Stimulated activated naive B cell treated with anti-CD40 and anti-IgM and Interleukin-4, amounts not matched to agents 10 μg/mL and 1 μg/mL and 100 μg/mL, for 72 hours (primary cell): Measurements from ENCODE around the gene UBE4A.
A peak's percentile ranks its signal among the peaks of the same experiment; 100 is the strongest.
"Not testable (repeated sequence)": the region's sequence is repeated elsewhere in the genome, so short reads cannot be mapped to it uniquely, and the experiment has no call there.

Source experiments
- ATAC-seq, 2 donors: fragments of 150-1000 bp; cut with Tn5 transposase; replicated peaks; 2 replicates each; pipeline ENCODE4 v1.10.0; 2021; ENCODE audit warnings: moderate library complexity in 1 of 2
- DNase-seq: peaks from one replicate; pipeline ENCODE4 v3.0.0; 2021
- H3K27ac Mint-ChIP-seq: one replicate; pipeline ENCODE4 v1.8.0; 2022; ENCODE audit warnings: mild to moderate bottlenecking, mixed read lengths
- H3K27me3 Mint-ChIP-seq, 2 donors: one replicate each; pipeline ENCODE4 v1.8.0; 2022; ENCODE audit warnings: mixed read lengths in 2 of 2
- H3K36me3 Mint-ChIP-seq, 2 donors: one replicate each; pipeline ENCODE4 v1.8.0; 2022; ENCODE audit warnings: mixed read lengths in 2 of 2, mild to moderate bottlenecking in 1 of 2
- H3K4me1 Mint-ChIP-seq, 2 donors: one replicate each; pipeline ENCODE4 v1.8.0; 2022; ENCODE audit warnings: mixed read lengths in 2 of 2, mild to moderate bottlenecking in 1 of 2
- H3K4me3 Mint-ChIP-seq, 2 donors: one replicate each; pipeline ENCODE4 v1.8.0; 2022; ENCODE audit warnings: mild to moderate bottlenecking in 2 of 2, mixed read lengths in 2 of 2, moderate library complexity in 1 of 2
- H3K9me3 Mint-ChIP-seq, 2 donors: one replicate each; pipeline ENCODE4 v1.8.0; 2022; ENCODE audit warnings: mixed read lengths in 2 of 2, mild to moderate bottlenecking in 1 of 2

The UBE4A gene

DNA sequence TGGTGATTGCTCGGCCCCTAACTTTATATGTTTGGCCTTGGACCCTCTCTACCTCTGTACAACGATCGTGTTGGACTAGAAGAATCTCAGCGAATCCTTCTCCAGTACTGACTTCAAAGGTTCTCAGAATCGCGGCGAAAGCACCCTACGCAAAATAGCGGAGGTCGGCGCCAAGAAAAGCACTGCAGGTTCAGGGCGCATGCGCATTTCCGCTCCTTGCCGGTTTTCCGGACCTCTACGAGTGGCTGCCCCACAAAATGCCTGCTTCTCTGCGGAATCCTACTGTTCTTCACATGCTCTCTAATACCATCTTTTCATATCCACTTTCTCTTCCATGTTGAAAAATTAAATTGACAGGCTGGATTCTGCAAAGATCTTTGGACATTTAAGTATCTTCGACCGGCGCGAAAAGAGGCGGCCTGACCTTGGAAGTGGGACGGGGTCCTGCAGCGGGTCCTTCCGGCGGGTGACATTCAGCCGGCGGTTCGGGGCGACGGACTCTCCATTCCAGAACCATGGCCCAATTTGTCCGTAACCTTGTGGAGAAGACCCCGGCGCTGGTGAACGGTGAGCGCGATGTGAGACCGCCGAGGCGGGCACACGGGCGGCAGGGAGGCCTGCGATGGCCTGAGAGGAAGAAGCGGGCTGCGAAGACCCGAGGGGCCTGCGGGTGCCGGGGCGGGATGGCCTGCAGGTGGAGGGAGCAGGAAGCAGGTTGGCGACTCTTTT lies 41.9 kb downstream of the UBE4A start, which contains the start of gene ATP5MG:
Gene ATP5MG (plus strand): TSS at position 456 of the 729 bp plus-strand sequence. CDS start 60 bp downstream, at position 516.
- H3K4me3 Mint-ChIP-seq, result peak within 1 kb of the TSS; percentile 95 to 97
- peak; percentile 77 to 84 for ATAC-seq
- H3K4me1 Mint-ChIP-seq, result peaks cover 24 to 50% of the 10 kb centered on the region in 2 donors
- peaks cover 9 to 36% of the 10 kb centered on the region in 2 donors for H3K36me3 Mint-ChIP-seq
- H3K27me3 Mint-ChIP-seq, result no peaks in the 10 kb centered on the region
- H3K9me3 Mint-ChIP-seq, result no peaks in the 10 kb centered on the region
- peak; percentile 88 for DNase-seq
- peak within 1 kb of the TSS; percentile 100 for H3K27ac Mint-ChIP-seq

DNA sequence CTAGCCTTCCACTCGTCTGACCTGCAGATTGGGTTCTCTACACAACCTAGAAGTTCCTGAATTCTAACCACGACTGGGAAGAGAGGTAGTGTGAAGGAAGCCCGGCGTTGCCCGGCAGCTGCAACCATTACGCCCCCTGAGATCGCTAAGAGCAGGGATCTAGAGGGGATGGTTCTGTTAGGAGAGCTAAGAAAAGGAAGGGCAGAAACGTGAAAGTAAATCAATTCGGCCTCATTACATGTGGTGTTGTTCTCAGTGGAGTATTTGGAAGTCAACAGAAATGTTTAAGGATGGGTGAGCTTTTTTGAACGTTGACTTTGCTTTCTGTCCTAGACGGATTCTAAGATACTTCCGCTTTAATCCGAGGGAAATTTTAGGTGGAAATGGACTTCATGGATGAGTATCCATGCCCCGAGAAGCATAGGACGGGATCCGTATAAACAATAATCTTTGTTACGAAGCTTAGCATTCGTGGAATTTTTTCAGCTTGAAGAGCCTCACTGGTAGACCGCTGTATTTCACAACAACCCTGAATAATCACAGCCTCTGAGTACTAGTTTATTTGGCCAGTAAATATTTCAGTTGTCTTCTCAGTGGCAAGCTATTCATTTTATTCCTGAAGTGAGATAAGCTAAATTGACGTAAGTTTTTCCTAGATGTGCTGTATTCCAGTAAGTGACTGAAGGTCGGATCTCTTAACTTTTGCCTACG lies 42.6 kb downstream of the UBE4A start:
- Mint-ChIP-seq H3K9me3 (no peaks in the 10 kb centered on the region), H3K4me3 (peak overlapping the region; percentile 95 to 97), H3K4me1 (peaks cover 24 to 57% of the 10 kb centered on the region in 2 donors), H3K27ac (peak overlapping the region; percentile 100), H3K36me3 (peaks cover 9 to 41% of the 10 kb centered on the region in 2 donors), H3K27me3 (no peaks in the 10 kb centered on the region)
- peak in 1 of 2 donors; percentile 38 for ATAC-seq
- DNase-seq, result no peak

DNA sequence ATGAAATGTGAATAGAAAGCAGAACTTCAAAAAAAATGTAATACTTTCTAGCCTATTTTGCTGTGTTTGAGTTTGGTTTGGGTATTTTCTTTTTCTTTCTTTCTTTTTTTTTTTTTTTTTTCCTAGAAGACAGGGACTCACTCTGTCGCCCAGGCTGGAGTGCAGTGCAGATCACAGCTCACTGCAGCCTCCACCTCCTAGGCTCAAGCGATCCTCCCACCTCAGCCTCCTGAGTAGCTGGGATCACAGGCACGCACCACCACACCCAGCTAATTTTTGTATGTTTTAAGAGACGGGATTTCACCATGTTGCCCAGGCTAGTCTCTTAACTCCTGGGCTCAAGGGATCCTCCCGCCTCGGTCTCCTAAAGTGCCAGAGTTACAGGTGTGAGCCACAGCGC lies 43.2 kb downstream of the UBE4A start:
- not testable (repeated sequence) for H3K27me3 Mint-ChIP-seq, ATAC-seq, DNase-seq, H3K9me3 Mint-ChIP-seq
- Mint-ChIP-seq H3K27ac (peak overlapping the region; percentile 62), H3K36me3 (peaks cover 9 to 43% of the 10 kb centered on the region in 2 donors), H3K4me3 (peak overlapping the region; percentile 95 to 97), H3K4me1 (peaks cover 24 to 57% of the 10 kb centered on the region in 2 donors)

DNA sequence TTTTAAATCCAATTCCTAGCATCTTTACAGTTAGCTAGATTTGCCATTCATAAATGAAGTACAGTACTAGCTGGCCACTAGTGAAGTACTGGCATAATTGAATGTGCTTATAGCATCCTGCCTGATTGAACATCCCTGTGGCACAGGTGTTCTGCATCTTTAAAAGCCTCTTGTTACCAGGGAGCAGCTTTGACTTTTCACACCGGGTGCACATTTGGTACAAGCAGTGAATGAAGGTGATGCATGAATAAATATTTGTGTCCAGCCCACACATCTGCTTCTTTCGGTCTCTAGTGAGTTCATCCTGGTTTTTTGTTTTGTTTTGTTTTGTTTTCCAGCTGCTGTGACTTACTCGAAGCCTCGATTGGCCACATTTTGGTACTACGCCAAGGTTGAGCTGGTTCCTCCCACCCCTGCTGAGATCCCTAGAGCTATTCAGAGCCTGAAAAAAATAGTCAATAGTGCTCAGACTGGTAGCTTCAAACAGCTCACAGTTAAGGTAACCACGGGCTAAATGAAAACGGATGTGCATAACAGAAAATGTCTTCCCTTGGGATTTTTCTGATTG lies 47.3 kb downstream of the UBE4A start:
- H3K27me3 Mint-ChIP-seq, result no peaks in the 10 kb centered on the region
- H3K36me3 Mint-ChIP-seq, result peaks cover 17 to 55% of the 10 kb centered on the region in 2 donors
- H3K9me3 Mint-ChIP-seq, result no peaks in the 10 kb centered on the region
- peaks cover 16 to 69% of the 10 kb centered on the region in 2 donors for H3K4me1 Mint-ChIP-seq
- H3K27ac Mint-ChIP-seq, result peak overlapping the region; percentile 34
- no peak for ATAC-seq
- no peak for DNase-seq
- H3K4me3 Mint-ChIP-seq, result no peak overlapping the region

DNA sequence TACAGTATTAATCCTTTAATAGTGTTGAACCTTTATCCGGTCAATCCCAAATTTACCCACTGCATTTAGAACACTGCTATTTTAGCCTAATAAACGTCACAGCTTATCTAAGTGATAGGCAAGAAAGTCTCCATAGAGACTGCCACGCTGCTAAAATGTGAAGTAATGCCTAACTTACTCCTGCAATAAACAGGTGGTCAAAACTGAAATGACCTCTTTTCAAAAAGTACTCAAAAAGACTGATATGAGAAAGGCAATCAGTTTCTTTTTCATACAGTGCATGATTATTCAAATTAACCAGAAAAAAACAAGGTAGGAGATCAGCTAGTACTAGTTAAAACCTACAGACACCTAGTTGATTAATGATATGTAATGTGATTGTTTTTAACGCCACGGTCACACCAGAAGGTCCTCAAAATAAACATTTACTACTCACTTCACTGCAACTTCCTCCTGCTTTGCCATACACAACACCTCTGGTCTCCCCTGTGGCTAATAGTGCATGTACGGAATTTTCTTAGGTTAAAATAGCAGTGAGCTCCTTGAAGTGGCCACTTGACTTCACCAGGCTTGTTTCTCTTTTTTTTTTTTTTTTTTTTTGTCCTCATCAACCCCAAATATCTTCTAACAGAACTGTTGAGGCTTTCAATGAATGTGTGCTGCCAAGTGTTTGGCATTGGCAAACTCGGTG lies 50.8 kb downstream of the UBE4A start:
- ATAC-seq (no peak), DNase-seq (no peak)
- Mint-ChIP-seq H3K4me1 (peaks cover 8 to 44% of the 10 kb centered on the region in 2 donors), H3K36me3 (peaks cover 13 to 40% of the 10 kb centered on the region in 2 donors), H3K27me3 (no peaks in the 10 kb centered on the region), H3K4me3 (no peak overlapping the region), H3K9me3 (no peaks in the 10 kb centered on the region), H3K27ac (peak overlapping the region; percentile 48)

DNA sequence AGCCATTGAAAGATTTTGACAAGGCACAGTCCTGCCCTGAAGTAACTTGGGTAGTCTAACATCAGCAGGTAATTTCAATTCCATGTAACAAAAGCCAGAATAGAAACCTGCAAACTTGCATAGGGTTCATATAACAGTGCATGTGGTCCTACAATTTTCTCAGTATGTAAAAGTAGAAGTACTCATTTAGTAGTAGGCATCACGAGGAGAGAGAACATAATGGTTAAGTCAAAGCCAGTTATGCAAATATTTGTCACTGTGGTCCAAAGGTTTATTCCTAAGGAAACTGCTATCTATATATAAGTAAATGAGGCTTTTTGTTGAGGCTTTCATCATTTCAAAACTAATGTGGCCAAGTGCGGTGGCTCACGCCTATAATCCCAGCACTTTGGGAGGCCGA lies 52.1 kb downstream of the UBE4A start:
- peaks cover 9 to 35% of the 10 kb centered on the region in 2 donors for H3K36me3 Mint-ChIP-seq
- no peak overlapping the region for H3K27ac Mint-ChIP-seq
- DNase-seq, result no peak
- no peaks in the 10 kb centered on the region for H3K27me3 Mint-ChIP-seq
- H3K4me1 Mint-ChIP-seq, result peaks cover 8 to 32% of the 10 kb centered on the region in 2 donors
- H3K9me3 Mint-ChIP-seq, result no peaks in the 10 kb centered on the region
- no peak for ATAC-seq
- no peak overlapping the region for H3K4me3 Mint-ChIP-seq

DNA sequence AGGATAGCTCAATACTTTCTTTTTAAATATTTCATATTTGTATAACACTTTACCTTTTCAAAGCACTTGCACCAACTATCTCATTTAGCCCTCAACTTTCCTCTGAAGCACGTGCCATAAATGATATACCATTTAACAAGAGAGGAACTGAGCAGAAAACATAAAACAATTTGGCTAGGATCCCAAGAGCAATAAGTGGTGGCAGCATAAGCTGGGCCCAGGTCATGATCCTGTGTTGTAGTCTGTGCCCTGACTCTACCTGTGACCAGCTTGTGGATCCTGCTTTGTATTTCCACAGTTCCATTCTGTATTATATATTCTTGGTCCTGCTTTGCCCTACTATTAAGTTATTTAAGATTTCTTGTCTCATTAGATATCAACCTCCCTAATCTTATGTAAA lies 53.5 kb downstream of the UBE4A start:
- H3K36me3 Mint-ChIP-seq, result peaks cover 9 to 32% of the 10 kb centered on the region in 2 donors
- H3K27me3 Mint-ChIP-seq, result no peaks in the 10 kb centered on the region
- DNase-seq (no peak), ATAC-seq (no peak)
- H3K27ac Mint-ChIP-seq, result no peak overlapping the region
- peaks cover 8 to 27% of the 10 kb centered on the region in 2 donors for H3K4me1 Mint-ChIP-seq
- no peaks in the 10 kb centered on the region for H3K9me3 Mint-ChIP-seq
- H3K4me3 Mint-ChIP-seq, result no peak overlapping the region

DNA sequence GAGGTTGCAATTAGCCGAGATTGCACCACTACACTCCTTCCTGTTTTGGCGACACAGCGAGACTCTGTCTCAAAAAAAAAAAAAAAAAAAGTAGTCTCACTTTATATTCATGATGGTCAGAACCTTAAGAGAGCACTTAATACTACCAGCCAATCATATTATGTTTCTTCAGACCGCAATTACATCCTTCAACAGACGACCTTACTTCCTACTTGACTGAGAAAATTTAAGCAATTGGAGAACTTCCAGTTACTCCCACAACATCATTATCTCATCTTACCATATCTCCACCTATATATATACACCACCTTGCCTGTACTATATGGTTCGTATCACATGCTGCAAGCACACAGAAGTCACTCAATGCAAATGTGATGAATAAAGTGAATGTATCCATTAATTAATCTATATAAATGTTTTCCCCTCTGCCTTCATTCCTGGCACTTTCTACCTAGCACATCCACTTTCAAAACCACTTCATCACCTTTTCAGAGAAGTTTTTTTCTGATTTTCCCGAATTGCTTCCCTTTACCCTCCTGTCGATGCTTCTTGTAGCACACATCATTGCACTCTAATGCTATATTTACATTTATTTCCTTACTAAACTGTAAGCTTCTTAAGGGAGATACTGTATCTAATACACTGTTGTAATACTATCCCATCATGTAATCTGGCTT lies 55.8 kb downstream of the UBE4A start:
- no peak for DNase-seq
- Mint-ChIP-seq H3K4me1 (peaks cover 7 to 13% of the 10 kb centered on the region in 2 donors), H3K36me3 (peaks cover 6 to 17% of the 10 kb centered on the region in 2 donors), H3K27me3 (no peaks in the 10 kb centered on the region), H3K9me3 (no peaks in the 10 kb centered on the region), H3K4me3 (no peak overlapping the region), H3K27ac (no peak overlapping the region)
- ATAC-seq, result no peak

DNA sequence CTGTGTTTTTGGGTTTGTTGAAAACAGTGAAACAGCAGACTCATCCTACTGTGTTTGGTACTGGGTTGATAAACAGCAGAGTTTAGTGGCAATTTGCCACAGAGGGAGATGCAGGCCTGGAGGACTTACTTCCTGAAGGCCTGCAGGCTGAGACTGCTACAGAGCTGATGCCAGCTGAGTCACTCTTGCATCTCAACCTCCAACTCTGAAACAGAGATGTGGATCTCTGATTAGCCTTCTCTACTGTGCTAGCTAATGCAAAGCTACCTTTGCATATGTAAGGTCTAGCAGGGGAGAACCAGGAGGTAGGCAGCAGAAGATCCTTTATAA lies 56.3 kb downstream of the UBE4A start:
- Mint-ChIP-seq H3K4me3 (no peak overlapping the region), H3K36me3 (peaks cover under 1 to 12% of the 10 kb centered on the region in 2 donors), H3K27me3 (no peaks in the 10 kb centered on the region), H3K27ac (no peak overlapping the region), H3K9me3 (no peaks in the 10 kb centered on the region), H3K4me1 (peaks cover 2 to 8% of the 10 kb centered on the region in 2 donors)
- ATAC-seq (no peak), DNase-seq (no peak)

DNA sequence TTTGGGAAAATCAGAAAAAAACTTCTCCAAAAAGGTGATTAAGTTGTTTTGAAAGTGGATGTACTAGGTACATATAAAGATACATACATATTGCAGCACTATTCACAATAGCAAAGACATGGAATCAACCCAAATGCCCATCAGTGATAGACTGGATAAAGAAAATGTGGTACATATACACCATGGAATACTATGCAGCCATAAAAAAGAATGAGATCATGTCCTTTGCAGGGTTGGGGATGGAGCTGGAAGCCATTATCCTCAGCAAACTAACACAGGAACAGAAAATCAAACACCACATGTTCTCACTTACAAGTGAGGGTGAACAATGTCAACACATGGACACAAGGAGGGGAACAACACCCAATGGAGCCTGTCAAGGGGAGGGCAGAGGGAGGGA lies 57.5 kb downstream of the UBE4A start:
- not testable (repeated sequence) for ATAC-seq, H3K36me3 Mint-ChIP-seq, H3K4me1 Mint-ChIP-seq, H3K27me3 Mint-ChIP-seq, H3K4me3 Mint-ChIP-seq, H3K27ac Mint-ChIP-seq, H3K9me3 Mint-ChIP-seq, DNase-seq

DNA sequence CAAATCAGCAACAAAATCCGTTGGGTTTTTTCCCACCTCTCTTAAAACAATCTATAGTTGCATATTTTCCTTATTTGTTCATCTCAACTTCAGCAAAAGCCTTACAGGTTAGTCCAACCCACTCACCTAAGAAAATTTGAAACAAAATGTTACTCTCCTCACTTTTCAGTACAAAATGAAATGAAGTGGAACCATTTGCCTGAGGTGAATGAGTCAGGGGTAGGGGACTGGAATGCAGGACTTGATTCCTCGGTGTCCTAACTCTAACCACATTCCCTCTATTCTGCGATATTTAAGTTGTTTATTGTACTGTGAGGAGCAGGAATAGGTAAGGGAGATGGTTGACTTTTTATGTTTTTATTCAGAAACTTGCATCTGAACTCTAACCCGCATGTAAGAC lies 58.4 kb downstream of the UBE4A start:
- Mint-ChIP-seq H3K27ac (no peak overlapping the region), H3K9me3 (no peaks in the 10 kb centered on the region), H3K36me3 (peaks cover 0 to 5% of the 10 kb centered on the region in 2 donors), H3K4me3 (no peak overlapping the region), H3K4me1 (peaks cover 0 to 2% of the 10 kb centered on the region in 2 donors), H3K27me3 (no peaks in the 10 kb centered on the region)
- no peak for ATAC-seq
- DNase-seq, result no peak

DNA sequence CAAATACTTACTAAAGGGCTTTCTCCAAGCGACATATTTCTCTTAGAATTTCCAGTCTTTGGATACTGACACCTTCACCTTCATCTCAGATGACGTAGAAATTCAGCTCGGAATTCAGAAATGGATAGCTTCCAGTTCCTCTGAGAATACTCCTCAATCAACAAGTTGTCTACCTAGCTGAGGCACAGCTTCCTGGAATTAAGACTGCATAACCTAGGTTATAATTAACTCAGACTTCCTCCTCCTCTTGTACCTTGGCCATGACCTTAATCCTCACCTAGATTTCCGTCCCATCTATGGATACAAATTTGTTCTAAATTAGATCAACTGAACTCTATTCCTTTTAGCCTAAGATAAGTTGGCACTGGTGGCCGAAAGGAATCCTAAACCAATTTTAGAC lies 59.4 kb downstream of the UBE4A start:
- ATAC-seq (no peak), DNase-seq (no peak)
- H3K9me3 Mint-ChIP-seq, result no peaks in the 10 kb centered on the region
- no peaks in the 10 kb centered on the region for H3K27me3 Mint-ChIP-seq
- no peaks in the 10 kb centered on the region for H3K4me1 Mint-ChIP-seq
- peaks cover 1 to 5% of the 10 kb centered on the region in 2 donors for H3K36me3 Mint-ChIP-seq
- H3K27ac Mint-ChIP-seq, result no peak overlapping the region
- no peak overlapping the region for H3K4me3 Mint-ChIP-seq

DNA sequence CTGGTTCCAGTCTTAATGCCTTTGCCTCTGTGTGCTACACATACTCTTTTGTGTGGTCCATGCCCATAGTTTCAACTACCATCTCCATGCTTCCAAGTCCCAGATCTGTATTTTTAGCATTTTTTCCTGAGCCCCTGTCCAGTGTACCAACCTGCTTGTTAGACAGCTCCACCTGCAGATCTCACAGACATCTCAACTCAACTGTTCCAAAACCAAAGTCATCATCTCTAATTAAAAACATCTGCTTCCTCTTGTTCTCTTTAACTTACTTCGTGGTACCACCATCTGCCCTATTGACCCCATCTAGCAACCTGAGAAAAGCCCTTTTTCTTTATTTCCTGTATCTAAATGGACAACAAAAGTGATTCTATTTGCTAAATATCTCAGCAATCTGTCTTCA lies 68.3 kb downstream of the UBE4A start:
- Mint-ChIP-seq H3K9me3 (no peaks in the 10 kb centered on the region), H3K36me3 (peaks cover 0 to 1% of the 10 kb centered on the region in 2 donors), H3K27me3 (no peaks in the 10 kb centered on the region), H3K4me1 (peaks cover 5 to 10% of the 10 kb centered on the region in 2 donors), H3K27ac (no peak overlapping the region), H3K4me3 (no peak overlapping the region)
- ATAC-seq (no peak), DNase-seq (no peak)

DNA sequence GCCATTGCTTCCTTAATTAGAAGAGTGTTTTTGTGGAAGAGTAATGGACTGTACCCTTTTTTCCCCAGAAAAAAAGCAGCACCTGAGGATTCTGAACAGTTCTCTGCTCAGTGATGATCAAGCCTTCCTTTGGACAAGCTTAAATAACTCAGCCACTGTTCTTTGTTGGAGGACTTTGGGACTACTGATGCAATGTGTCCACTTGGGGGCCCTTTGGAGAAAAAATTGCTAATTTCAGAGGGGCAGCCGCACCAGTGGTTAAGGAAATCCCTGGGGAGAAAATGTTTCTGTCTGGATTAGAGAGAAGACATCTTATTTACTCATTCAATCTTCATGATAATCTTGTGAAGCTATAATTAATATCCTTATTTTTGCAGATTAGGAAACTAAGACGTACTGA lies 71.6 kb downstream of the UBE4A start:
- Mint-ChIP-seq H3K27me3 (no peaks in the 10 kb centered on the region), H3K4me1 (peaks cover 12 to 23% of the 10 kb centered on the region in 2 donors), H3K4me3 (no peak overlapping the region), H3K9me3 (no peaks in the 10 kb centered on the region), H3K36me3 (no peaks in the 10 kb centered on the region), H3K27ac (no peak overlapping the region)
- ATAC-seq (no peak), DNase-seq (no peak)
